NCI-H1105 treated with DMSO at 0.1 percent for 48 hours (cell line): Measurements from ENCODE around the gene PIK3R1.

Source experiments
- DNase-seq: peaks from one replicate; lab custom pipeline; 2025; lab: John Stamatoyannopoulos, UW

The PIK3R1 gene

DNA sequence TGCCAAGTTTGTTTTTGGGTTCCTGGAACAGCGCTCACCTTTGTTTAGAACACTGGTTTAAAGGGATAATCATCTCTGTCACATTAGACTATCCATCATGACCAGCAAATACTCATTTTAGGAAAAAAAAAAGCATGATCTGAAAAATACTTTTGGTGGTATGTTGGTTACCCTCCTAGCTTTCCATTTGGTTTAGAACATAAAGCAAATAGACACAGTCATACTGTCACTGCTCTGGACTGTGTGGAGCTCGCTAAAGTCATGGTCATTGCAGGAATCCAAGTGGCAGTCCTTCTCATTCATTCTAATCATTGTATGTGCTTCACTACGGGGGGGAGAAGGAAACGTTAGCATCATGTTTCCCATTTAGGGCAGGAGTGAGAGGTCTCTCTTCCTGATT lies 83.5 kb downstream of the PIK3R1 start:
- DNase-seq = no peak

DNA sequence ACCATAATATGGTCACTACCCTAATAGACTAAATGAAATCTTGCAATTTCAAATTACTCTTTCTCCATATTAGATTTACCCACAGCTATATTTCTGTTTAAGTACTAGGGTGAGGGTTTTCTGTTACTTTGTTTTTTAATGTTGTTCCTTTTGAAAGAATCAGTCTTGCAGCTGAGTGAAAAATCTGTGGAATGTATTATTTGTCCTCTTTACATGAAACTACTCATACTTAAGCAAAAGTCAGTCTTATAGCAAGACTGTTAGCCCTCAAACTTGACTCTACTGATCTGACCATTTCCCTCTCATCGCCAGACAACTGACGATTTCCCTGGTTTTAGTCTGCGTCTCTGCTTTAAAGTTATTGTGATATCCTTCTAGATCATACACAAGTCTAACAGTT lies 84.0 kb downstream of the PIK3R1 start:
- DNase-seq = no peak

DNA sequence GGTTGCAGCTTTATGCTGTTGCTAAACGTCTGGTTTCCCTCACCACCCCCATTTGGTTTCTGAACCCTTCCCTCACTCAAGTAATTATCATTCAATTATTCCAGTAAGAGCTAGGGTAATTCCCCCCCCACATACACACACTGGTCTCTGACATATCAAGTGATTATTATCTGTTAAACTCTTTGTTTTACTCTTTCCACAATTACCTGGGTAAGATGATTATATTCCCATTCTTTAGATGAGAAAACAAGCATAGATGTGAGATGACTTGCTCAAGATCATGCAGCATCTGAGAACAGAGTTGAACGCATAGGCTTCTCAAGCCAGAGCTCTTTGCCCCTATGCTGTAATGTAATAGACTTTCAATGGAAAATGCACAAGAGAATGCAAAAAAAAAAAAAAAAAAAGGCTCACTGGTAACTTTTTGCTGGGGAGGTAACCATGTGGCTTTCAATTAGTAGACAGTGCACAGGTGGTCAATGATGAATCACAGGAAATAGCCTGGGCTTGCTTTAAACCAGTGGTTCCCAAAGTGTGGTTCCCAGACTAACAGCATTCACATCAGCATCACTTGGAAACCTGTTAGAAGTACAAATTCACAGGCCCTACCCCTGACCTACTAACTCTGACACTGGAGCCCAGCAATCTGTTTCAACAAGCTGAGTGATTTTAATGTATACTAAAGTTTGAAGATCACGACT lies 87.6 kb downstream of the PIK3R1 start:
- no peak for DNase-seq

DNA sequence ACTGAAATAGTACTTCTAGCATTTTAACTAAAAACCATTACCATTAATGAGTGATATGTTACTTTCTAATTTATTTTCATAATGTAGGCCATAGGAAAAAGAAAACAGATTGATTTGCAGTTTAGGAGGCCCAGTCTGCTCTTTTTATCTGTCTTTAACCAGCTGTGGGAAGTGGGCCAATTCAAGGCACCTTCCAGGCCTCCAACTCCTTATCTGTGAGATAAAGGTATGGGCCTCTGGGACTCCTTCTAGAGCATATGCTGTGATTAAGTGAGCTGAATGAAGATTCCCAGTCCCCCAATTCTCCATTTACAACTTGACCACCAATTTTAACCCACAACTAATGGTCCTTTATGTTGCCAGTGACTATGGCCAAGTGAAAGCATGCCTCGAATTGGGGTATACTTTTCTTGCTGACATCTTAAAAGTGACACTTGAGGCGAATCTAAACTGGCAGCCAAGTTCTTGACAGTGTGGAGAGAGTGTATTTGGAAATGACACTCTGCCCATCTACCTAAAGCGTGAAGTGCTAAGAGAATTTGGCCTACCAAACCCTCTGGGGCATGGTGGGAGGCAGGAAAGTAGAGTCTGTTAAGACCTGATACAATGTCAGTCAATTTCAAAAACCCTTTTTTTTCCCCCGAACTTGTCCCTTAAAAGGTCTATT lies 88.3 kb downstream of the PIK3R1 start:
- no peak for DNase-seq

DNA sequence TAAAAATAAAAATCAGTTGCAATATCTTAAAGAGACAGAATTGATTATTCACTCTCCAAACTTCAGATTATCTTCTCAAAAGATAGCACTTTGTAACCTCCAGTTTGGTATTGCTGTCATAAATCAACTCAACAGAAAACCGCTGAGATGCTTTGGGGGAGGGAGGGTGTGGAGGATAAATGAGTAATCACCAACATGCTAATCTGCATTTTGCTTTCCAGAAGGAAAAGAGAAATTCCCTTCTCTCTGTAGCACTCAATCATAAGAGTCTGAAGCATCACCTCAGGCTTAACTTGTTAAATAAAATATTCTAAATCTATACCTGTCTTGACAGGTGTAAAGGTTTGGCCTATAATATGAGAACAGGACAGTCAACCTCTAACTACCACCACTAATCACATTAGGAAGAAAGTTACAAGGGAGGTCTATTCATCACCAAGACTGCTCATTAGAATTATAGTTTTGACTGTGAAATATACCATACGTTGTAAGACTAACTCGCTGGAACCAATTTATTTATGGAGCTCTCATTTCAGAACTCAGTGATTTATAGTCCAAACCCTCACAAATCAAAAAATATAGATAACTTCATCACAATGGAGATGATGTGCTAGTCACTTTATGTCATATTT lies 89.0 kb downstream of the PIK3R1 start:
- DNase-seq = no peak

DNA sequence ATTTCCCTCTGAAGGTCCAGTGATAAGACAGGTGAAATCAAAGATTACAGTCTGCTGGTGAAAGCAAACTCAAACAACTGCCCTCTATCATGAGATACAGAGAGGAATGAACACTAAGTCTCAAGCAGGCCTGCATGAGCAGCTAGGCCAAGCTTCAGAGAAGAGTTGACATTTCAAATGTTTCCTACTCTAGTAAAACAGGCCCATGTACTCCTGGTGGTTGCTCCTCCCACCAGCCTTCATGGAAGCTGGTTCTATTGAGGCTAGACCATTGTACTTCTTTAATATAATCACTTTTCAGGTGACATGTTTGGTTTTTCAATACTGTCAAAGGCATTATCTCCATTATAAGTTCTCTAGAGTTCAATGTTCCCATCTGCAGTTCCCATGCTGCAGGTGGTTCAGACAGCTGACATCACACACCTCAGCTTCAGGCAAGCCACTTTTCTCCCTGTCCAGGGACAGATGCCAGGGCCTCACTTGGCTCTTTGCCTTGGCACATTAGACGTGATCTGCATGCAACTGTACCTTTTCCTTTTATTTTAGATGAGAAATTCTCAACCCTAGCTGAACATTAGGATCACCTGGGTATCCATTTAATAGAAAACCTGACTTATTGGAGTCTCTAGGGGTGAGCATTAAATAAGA lies 89.8 kb downstream of the PIK3R1 start:
- no peak for DNase-seq

DNA sequence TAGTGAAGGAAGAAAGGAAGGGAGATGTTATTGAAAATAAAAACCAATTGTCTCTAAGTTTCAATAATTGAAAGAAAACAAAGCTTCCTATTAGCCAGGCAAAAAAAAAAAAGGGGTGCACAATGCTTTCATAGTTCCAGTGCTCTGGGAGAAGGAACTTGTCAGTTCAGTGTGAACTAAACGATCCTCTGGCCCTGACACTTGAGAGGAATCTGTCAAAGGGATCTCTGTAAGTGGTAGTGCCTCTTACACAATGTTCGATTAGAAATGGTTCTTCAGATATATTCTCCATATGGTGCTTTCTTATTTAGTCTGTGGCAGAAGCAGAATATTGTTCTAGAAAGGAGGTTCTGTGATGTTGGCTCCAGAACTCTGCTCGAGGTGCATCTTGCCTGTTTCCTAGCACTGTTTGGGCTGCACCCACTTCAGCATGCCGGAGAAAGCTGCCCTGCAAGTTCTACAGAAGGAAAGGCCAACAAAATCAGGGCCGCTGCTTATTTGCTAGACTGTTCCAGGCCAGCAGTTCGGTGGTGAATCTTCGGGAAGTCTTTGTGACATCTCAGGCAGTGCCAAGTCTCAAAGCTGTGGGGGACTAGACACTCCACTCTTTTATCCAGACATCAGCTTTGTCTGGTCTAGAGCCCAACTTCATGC lies 90.9 kb downstream of the PIK3R1 start:
- no peak for DNase-seq

DNA sequence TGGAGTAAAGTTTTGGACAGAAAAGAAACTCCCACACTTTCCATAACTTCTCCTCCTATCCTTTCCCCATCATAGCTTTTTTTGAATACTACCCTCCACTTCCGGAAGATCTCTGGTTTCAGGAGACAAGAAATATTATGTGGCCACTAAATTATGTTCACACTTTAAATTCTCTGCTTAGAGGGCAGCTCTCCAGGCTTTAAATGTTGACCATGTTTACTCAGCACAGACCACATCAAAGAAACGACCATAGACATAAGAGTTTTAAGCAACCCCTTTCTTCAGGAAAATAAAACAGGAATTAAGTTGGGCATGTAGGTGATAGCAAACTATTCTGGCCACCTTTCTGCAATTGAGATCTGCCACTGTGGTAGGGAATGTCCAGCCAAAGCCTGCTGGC lies 97.8 kb downstream of the PIK3R1 start:
- no peak for DNase-seq

DNA sequence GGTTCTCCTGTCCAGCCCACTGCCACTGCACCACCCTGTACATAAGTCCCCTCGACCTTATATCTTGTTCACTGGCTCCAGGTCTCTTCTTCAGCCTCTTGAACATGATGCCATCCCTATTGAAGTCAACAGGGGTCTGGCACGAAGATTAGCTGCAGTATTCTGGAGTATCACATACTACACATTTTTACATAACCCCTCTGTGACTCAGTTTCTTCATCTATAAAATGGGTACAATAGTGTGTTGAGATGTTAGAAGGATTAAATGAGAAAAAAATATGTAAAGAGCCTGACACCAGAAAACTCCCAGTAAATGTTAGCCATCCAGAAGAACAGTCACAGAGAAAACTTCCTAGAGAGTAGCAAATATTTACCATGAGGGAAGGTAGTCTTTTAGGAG lies 98.9 kb downstream of the PIK3R1 start:
- no peak for DNase-seq

DNA sequence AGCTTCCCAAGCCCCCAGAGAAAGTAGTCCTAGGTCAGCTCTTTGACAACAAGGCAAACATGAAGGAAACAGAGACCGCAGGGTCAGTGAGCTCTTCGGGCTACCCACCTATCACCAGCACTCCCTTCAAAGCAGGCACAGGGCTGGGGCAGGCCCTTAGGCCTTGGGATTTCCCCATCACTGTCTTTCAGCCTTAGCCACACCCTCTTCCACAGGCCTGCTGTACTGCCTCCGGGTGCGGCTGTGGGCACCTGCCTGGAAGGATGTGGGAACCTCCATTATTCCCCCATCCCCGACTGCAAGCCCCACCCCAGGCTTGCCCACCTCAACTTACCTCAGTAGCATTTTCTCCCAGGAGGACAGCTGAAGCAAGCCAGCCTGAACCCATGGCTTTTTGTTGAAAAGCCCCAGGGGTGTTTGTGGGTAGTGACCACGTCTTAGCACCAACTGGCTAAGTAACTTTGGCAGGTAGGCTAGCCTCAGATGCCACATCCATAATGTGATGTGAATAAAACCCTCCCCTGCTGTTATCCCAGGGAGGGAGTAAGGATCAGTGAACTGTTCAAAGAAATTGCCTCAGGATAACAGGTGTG lies 100.2 kb downstream of the PIK3R1 start:
- no peak for DNase-seq

DNA sequence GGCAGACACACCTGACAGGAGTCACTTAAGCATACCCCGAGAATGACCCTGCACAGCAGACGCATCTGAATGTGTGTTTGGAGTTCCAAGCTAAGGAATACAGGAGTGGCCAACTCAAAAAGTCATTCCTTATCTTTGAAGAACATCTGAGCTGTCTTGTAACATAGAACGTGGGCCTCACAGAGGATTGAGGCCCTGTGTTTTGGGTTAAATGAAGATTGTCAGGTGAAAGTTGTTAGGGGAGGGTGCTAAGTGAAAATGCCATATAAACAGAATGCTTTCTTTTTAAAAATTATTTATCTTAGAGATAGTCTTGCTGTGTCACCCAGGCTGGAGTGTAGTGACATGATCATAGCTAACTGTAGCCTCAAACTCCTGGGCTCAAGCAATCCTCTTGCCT lies 100.9 kb downstream of the PIK3R1 start:
- DNase-seq = no peak

DNA sequence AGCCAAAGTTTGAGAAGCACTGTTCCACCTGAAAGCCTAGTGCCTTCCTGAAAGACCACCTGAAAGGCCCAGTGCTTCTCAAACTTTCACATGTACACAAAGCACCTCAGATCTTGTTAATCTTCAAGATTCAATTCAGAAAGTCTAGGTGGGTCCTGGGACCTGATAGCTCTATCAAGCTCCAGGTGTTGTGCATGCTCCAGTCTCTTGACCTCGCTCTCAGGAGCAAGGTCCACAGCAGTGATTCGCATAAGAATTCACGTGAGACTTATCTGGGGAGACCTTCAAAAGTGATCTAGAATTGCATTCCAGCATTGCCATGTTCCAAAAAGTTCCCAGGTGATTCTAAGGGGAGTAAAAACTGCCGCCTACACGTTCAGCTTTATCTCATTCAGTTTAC lies 102.1 kb downstream of the PIK3R1 start:
- no peak for DNase-seq

DNA sequence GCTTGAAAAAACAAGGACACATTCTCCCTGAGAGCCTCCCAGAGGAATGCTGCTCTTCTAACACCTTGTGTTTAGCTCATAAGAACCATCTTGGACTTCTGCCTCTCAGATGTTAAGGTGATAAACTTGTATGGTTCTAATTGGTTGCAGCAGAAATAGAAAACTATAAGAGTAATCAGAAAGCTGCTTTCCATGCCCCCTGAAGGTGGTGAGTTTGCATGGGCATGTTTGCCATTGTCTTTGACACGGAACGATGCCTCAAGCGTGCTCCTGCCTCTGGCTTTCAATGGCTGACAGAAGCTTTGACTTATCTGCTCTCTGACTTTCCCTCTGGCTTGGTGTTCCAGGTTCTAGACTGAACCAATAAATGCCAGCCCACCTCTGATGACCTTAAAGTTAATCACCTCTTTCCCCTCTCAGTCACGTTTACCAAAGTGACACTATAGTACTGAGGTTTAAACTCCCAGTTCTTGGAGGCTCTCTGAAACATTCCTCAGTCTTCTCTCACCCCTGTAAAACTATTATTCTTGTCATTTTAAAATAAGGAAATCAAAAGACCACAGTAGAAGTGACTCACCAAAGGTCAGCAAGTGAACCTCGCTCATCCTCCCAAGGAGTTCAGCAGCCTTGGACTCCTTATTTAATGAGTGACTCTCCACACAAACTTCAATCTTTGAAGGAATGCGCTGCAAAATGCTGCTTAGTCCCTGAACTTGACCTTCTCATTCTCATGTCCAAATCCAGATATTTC lies 103.6 kb downstream of the PIK3R1 start:
- no peak for DNase-seq

DNA sequence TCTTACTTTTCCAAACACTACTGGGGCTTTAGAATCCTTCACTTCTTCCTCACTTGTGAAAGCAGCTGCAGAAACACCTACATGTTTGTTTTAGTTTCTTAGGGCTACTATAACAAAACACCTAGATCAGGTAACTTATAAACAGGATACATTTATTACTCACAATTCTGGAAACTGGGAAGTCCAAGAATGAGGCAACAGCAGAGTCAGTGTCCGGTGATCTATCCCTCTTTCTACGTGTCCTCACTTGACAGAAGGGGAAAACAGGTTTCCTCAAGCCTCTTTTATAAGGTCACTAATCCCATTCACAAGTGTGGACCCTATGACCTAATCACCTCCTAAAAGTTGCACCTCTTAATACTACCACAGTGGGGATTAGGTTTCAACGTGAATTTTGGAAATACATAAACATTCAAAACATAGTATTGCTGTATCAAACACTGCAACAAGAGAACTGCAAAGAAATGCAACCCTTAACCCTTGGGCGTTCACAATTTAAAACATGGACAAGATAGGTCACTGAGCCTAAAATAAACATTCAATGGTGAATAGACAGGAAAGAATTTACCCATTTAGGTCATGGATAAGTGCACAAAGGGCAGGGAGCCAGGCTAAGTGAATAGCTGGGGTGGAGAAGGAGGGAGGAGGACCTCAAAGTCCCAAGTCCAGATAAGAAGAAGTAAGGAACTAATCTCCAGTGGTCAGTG lies 104.3 kb downstream of the PIK3R1 start:
- no peak for DNase-seq

DNA sequence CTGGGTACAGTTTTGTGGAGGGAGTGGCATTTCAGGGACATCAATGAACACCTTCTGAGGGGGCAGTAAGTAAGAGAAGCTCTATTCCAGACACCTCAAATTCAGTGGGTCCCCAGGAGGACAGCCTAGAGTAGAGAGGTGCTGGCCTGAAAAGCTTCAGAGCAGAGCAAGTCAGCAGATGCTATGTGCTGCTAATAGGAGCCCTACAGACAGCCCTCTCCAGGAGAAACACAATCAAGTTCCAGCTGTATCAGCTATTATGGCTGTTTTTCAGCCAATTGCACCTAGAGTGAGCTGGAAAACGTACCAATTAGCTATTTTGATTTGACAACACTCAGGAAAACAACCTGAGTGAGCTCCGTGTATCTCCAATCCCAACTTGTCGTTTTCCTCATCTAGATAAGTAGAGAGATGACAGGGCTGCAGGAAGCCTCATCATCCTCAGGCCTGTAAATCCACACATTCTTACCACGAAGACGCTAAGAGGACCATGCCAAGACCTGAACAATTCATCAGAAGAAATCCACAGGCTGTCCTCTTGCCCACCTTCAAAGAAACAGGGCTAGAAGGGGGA lies 104.9 kb downstream of the PIK3R1 start:
- no peak for DNase-seq

DNA sequence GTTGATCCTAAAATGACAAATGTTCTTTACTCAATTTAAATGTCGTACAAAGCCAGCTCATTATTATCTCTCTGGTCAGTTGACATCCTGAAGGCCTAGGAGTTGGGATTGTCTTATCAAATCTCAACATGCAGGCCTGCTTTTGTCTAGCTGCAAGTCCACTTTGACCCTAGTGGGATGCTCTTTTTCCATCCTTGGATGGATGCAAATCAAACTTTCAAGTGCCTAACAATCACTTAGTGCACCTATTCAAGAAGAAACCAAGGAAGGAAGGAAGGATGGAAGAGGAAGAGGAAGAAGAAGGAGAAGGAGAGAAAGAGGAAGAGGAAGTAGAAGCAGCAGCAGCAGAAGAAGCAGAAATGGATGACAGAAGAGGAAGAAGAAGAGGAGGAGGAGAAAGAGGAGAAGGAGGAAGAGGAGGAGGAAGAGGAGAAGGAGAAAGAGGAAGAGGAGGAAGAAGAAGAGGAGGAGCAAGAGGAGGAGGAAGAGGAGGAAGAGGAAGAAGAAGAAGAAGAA lies 109.6 kb downstream of the PIK3R1 start:
- DNase-seq = no peak

DNA sequence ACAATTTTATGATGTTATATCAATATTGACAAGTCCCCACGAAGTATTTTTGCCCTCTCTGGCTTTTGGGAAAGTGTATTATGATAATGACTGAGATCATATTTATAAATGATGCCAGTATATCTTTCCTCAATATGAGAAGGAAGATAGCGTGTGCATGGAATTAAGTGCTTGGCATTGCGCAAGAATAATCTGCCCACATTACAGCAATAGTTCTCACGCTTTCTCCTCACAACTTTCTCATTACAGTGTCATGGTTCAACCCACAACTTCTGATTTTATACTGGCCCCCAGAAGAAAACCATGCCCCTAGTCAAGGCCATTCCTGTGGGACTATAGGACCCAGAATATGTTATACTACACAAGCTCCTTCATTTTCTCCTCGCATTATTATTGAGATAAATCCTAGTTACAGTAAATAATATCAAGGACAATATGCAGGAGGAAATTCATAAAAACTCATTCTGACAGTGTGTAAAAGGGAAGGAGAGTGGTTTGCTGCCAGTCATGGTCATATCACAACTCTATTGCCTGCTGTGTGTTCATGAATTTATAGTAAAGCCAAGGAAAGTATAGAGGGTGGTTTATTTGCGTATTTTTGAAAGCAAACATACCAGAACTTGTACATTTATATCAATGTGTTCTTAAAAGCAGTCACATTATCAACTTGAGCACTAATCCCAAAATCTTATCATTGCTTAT lies 114.1 kb downstream of the PIK3R1 start:
- DNase-seq = no peak

DNA sequence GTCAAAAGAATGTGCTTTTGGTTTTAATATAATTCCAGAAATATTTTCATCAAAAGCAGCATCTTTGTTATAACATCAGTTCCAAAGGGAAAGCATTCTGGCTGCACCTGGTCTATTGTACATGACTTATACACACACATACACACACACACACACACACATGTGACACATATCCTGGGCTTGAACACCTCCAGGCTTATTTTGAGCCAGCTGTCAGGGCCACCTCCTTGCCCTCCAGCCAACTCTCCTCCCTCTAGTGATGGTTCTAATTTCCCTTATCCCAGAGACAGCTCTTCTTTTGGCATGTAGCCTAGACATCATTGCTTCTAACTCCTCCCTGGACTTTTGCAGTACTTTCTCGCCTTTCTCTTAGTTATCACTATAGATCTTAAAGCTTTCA lies 115.0 kb downstream of the PIK3R1 start:
- DNase-seq = no peak
